Measurements from ENCODE around the gene GNG10.
"Not testable (repeated sequence)": the region's sequence is repeated elsewhere in the genome, so short reads cannot be mapped to it uniquely, and the experiment has no call there.

GNG10 gene

GRCh38 chr9:111634860-111635259 lies 26.5 kb upstream of the GNG10 start:
- H3K9me3 Mint-ChIP-seq = no peaks in the 10 kb centered on the region
- H3K4me3 Mint-ChIP-seq = no peak overlapping the region
- peaks cover 46% of the 10 kb centered on the region for H3K4me1 Mint-ChIP-seq
- no peak overlapping the region for H3K27ac Mint-ChIP-seq
- peaks cover 3% of the 10 kb centered on the region for H3K36me3 Mint-ChIP-seq
- no peaks in the 10 kb centered on the region for H3K27me3 Mint-ChIP-seq

GRCh38 chr9:111637421-111637950 lies 23.9 kb upstream of the GNG10 start:
- H3K27ac Mint-ChIP-seq = no peak overlapping the region
- H3K27me3 Mint-ChIP-seq = no peaks in the 10 kb centered on the region
- H3K36me3 Mint-ChIP-seq = peaks cover 2% of the 10 kb centered on the region
- H3K4me1 Mint-ChIP-seq = peaks cover 36% of the 10 kb centered on the region
- H3K9me3 Mint-ChIP-seq = no peaks in the 10 kb centered on the region
- H3K4me3 Mint-ChIP-seq = no peak overlapping the region

- H3K4me1 Mint-ChIP-seq = no peaks in the 10 kb centered on the region
- no peak overlapping the region for H3K4me3 Mint-ChIP-seq
- no peak overlapping the region for H3K27ac Mint-ChIP-seq
- no peaks in the 10 kb centered on the region for H3K9me3 Mint-ChIP-seq
- H3K36me3 Mint-ChIP-seq = peaks cover 15% of the 10 kb centered on the region
- no peaks in the 10 kb centered on the region for H3K27me3 Mint-ChIP-seq
Observed at GRCh38 chr9:111644195-111644772, 17.1 kb upstream of the GNG10 start.

GRCh38 chr9:111645806-111646205 lies 15.6 kb upstream of the GNG10 start:
- H3K27me3 Mint-ChIP-seq = no peaks in the 10 kb centered on the region
- no peaks in the 10 kb centered on the region for H3K4me1 Mint-ChIP-seq
- H3K27ac Mint-ChIP-seq = no peak overlapping the region
- no peaks in the 10 kb centered on the region for H3K9me3 Mint-ChIP-seq
- H3K36me3 Mint-ChIP-seq = peaks cover 21% of the 10 kb centered on the region
- no peak overlapping the region for H3K4me3 Mint-ChIP-seq

- Mint-ChIP-seq H3K36me3 (peaks cover 21% of the 10 kb centered on the region), H3K4me1 (no peaks in the 10 kb centered on the region), H3K27ac (no peak overlapping the region), H3K27me3 (no peaks in the 10 kb centered on the region), H3K9me3 (no peaks in the 10 kb centered on the region), H3K4me3 (no peak overlapping the region)
Observed at GRCh38 chr9:111646417-111646816, 15.0 kb upstream of the GNG10 start.

GRCh38 chr9:111648066-111648465 lies 13.3 kb upstream of the GNG10 start:
- no peaks in the 10 kb centered on the region for H3K27me3 Mint-ChIP-seq
- H3K4me1 Mint-ChIP-seq = no peaks in the 10 kb centered on the region
- H3K27ac Mint-ChIP-seq = no peak overlapping the region
- H3K36me3 Mint-ChIP-seq = peaks cover 20% of the 10 kb centered on the region
- H3K9me3 Mint-ChIP-seq = no peaks in the 10 kb centered on the region
- H3K4me3 Mint-ChIP-seq = no peak overlapping the region

- H3K4me1 Mint-ChIP-seq = no peaks in the 10 kb centered on the region
- no peak overlapping the region for H3K27ac Mint-ChIP-seq
- peaks cover 17% of the 10 kb centered on the region for H3K36me3 Mint-ChIP-seq
- H3K9me3 Mint-ChIP-seq = no peaks in the 10 kb centered on the region
- H3K4me3 Mint-ChIP-seq = no peak overlapping the region
- H3K27me3 Mint-ChIP-seq = no peaks in the 10 kb centered on the region
Observed at GRCh38 chr9:111649016-111649415, 12.4 kb upstream of the GNG10 start.

GRCh38 chr9:111657051-111657450 lies 4.4 kb upstream of the GNG10 start:
- Mint-ChIP-seq H3K9me3 (no peaks in the 10 kb centered on the region), H3K36me3 (peaks cover 2% of the 10 kb centered on the region), H3K4me3 (no peak overlapping the region), H3K4me1 (peaks cover 11% of the 10 kb centered on the region), H3K27me3 (no peaks in the 10 kb centered on the region), H3K27ac (no peak overlapping the region)

- H3K27ac Mint-ChIP-seq = no peak overlapping the region
- H3K36me3 Mint-ChIP-seq = no peaks in the 10 kb centered on the region
- no peaks in the 10 kb centered on the region for H3K27me3 Mint-ChIP-seq
Observed at GRCh38 chr9:111658943-111659342, 2.5 kb upstream of the GNG10 start.

GRCh38 chr9:111659691-111660090 lies 1.7 kb upstream of the GNG10 start:
- Mint-ChIP-seq H3K4me3 (no peak overlapping the region), H3K9me3 (no peaks in the 10 kb centered on the region), H3K4me1 (peaks cover 32% of the 10 kb centered on the region), H3K27me3 (no peaks in the 10 kb centered on the region), H3K27ac (no peak overlapping the region), H3K36me3 (no peaks in the 10 kb centered on the region)

More at GRCh38 chr9:111658943-111659342, 2.5 kb upstream of the GNG10 start:
- H3K9me3 Mint-ChIP-seq = no peaks in the 10 kb centered on the region
- H3K4me3 Mint-ChIP-seq = no peak overlapping the region
- peaks cover 28% of the 10 kb centered on the region for H3K4me1 Mint-ChIP-seq

GRCh38 chr9:111661802-111662521 lies 557 bp downstream of the GNG10 start:
- Mint-ChIP-seq H3K27ac (peak overlapping the region; percentile 88), H3K36me3 (no peaks in the 10 kb centered on the region), H3K27me3 (no peaks in the 10 kb centered on the region), H3K4me1 (peaks cover 41% of the 10 kb centered on the region), H3K9me3 (no peaks in the 10 kb centered on the region), H3K4me3 (peak overlapping the region; percentile 98)

- Mint-ChIP-seq H3K4me1 (peaks cover 44% of the 10 kb centered on the region), H3K36me3 (no peaks in the 10 kb centered on the region), H3K9me3 (no peaks in the 10 kb centered on the region), H3K27me3 (no peaks in the 10 kb centered on the region), H3K27ac (peak overlapping the region; percentile 88), H3K4me3 (peak overlapping the region; percentile 98)
Observed at GRCh38 chr9:111662576-111663300, 1.3 kb downstream of the GNG10 start.

GRCh38 chr9:111663301-111663823 lies 2.0 kb downstream of the GNG10 start:
- H3K9me3 Mint-ChIP-seq = no peaks in the 10 kb centered on the region
- no peaks in the 10 kb centered on the region for H3K36me3 Mint-ChIP-seq

GRCh38 chr9:111668026-111668573 lies 6.7 kb downstream of the GNG10 start:
- no peak overlapping the region for H3K27ac Mint-ChIP-seq
- peaks cover 22% of the 10 kb centered on the region for H3K4me1 Mint-ChIP-seq
- H3K4me3 Mint-ChIP-seq = no peak overlapping the region
- H3K36me3 Mint-ChIP-seq = peaks cover 4% of the 10 kb centered on the region
- no peaks in the 10 kb centered on the region for H3K27me3 Mint-ChIP-seq
- no peaks in the 10 kb centered on the region for H3K9me3 Mint-ChIP-seq

More at GRCh38 chr9:111663301-111663823, 2.0 kb downstream of the GNG10 start:
- Mint-ChIP-seq H3K4me3 (peak overlapping the region; percentile 98), H3K4me1 (peaks cover 44% of the 10 kb centered on the region), H3K27ac (peak overlapping the region; percentile 87), H3K27me3 (no peaks in the 10 kb centered on the region)

- not testable (repeated sequence) for H3K36me3 Mint-ChIP-seq, H3K27me3 Mint-ChIP-seq, H3K4me3 Mint-ChIP-seq, H3K27ac Mint-ChIP-seq, H3K9me3 Mint-ChIP-seq
- peaks cover 17% of the 10 kb centered on the region for H3K4me1 Mint-ChIP-seq
Observed at GRCh38 chr9:111668601-111669000, 7.2 kb downstream of the GNG10 start.

All from activated naive CD4-positive, alpha-beta T cell treated with anti-CD3 and anti-CD28 coated beads, Interleukin-2, amount 50 U/mL, for 24 hours (primary cell).